Calu3 (cell line): ENCODE data around the gene MAP3K2. TPM values are rescaled to one million over a fixed set of nuclear protein-coding genes. Genes with fewer than 3 reads are reported as not detected.

Experiments
- BruUV-seq: library from RNA; stranded (reverse); fragments of 400-500 nt; replicated peaks from 2 replicates; lab custom pipeline; 2021; lab: Mats Ljungman, UMichigan
- CTCF ChIA-PET: fragments of 300-600 bp; sonication (Branson Sonifier 250); formaldehyde crosslinking; loops from one replicate; lab custom pipeline; 2022; ENCODE audit warnings: antibody characterized with exemption; lab: Charles Lee
- DNase-seq: peaks from one replicate; pipeline ENCODE4 v3.0.0; 2022
- H3K27ac Mint-ChIP-seq: one replicate; pipeline ENCODE4 v1.8.0; 2022; ENCODE audit warnings: mixed read lengths; ENCODE audit not compliant: unreplicated experiment
- H3K27me3 Mint-ChIP-seq: one replicate; pipeline ENCODE4 v1.8.0; 2022; ENCODE audit warnings: mixed read lengths; ENCODE audit not compliant: unreplicated experiment
- H3K36me3 Mint-ChIP-seq: one replicate; pipeline ENCODE4 v1.8.0; 2022; ENCODE audit warnings: mild to moderate bottlenecking, moderate library complexity, mixed read lengths; ENCODE audit not compliant: insufficient read depth, unreplicated experiment
- H3K4me1 Mint-ChIP-seq: one replicate; pipeline ENCODE4 v1.8.0; 2022; ENCODE audit warnings: mild to moderate bottlenecking, low read depth, mixed read lengths; ENCODE audit not compliant: unreplicated experiment
- H3K4me3 Mint-ChIP-seq: one replicate; pipeline ENCODE4 v1.8.0; 2022; ENCODE audit warnings: mild to moderate bottlenecking, low read depth, moderate library complexity, mixed read lengths; ENCODE audit not compliant: unreplicated experiment
- H3K9me3 Mint-ChIP-seq: one replicate; pipeline ENCODE4 v1.8.0; 2022; ENCODE audit warnings: low read depth, mixed read lengths; ENCODE audit not compliant: unreplicated experiment
- CTCF ChIP-seq: fragments of 200-600 bp; IDR thresholded peaks from one replicate; pipeline ENCODE4 v1.8.0; 2022; ENCODE audit warnings: antibody characterized with exemption; ENCODE audit not compliant: unreplicated experiment
- intact Hi-C: fragments of 100-400 bp; cut with micrococcal nuclease; formaldehyde crosslinking; loops from one replicate; pipeline ENCODE4 v1.10.0; 2022; ENCODE audit not compliant: unreplicated experiment
- total RNA-seq: library from RNA; stranded (reverse); gene quantifications from 2 replicates; pipeline ENCODE4 v1.2.3, GENCODE V29; 2022

Gene MAP3K2
- total RNA-seq, 1 experiment from 2014 or later, result 60.9 TPM

GRCh38 chr2:127406454-127406853 is 18.7 kb upstream of the MAP3K2 start:
- DNase-seq, result no peak

GRCh38 chr2:127405255-127405610 is 17.5 kb upstream of the MAP3K2 start:
- Mint-ChIP-seq H3K36me3 (peaks cover 25% of the 10 kb centered on the region), H3K27ac (no peak overlapping the region), H3K27me3 (no peaks in the 10 kb centered on the region), H3K4me3 (no peak overlapping the region), H3K4me1 (peaks cover 33% of the 10 kb centered on the region), H3K9me3 (no peaks in the 10 kb centered on the region)
- intact Hi-C loops, result no loop called here
- no peak for TF ChIP-seq CTCF
- no peak for DNase-seq
- BruUV-seq, result no TSS peak
- CTCF ChIA-PET, result no interaction called here

More at GRCh38 chr2:127406454-127406853, 18.7 kb upstream of the MAP3K2 start:
- Mint-ChIP-seq H3K27ac (no peak overlapping the region), H3K36me3 (peaks cover 25% of the 10 kb centered on the region), H3K4me3 (no peak overlapping the region), H3K9me3 (no peaks in the 10 kb centered on the region), H3K27me3 (no peaks in the 10 kb centered on the region), H3K4me1 (peaks cover 35% of the 10 kb centered on the region)
- BruUV-seq, result TSS peak; percentile 47
- intact Hi-C loops, result no loop called here
- no peak for TF ChIP-seq CTCF
- CTCF ChIA-PET, result no interaction called here

- H3K9me3 Mint-ChIP-seq, result no peaks in the 10 kb centered on the region
- BruUV-seq, result no TSS peak
- DNase-seq, result no peak
- H3K36me3 Mint-ChIP-seq, result peaks cover 25% of the 10 kb centered on the region
- intact Hi-C loops, result no loop called here
- no peak for TF ChIP-seq CTCF
- no peak overlapping the region for H3K4me3 Mint-ChIP-seq
- CTCF ChIA-PET, result no interaction called here
- no peaks in the 10 kb centered on the region for H3K27me3 Mint-ChIP-seq
- H3K4me1 Mint-ChIP-seq, result peaks cover 34% of the 10 kb centered on the region
- no peak overlapping the region for H3K27ac Mint-ChIP-seq
Measured at GRCh38 chr2:127404466-127405254, 16.9 kb upstream of the MAP3K2 start.

GRCh38 chr2:127403460-127403859 is 15.7 kb upstream of the MAP3K2 start:
- no peak overlapping the region for H3K27ac Mint-ChIP-seq
- CTCF ChIA-PET, result no interaction called here
- TF ChIP-seq CTCF, result no peak
- BruUV-seq, result no TSS peak
- no peaks in the 10 kb centered on the region for H3K9me3 Mint-ChIP-seq
- peaks cover 44% of the 10 kb centered on the region for H3K4me1 Mint-ChIP-seq
- DNase-seq, result no peak
- no peaks in the 10 kb centered on the region for H3K27me3 Mint-ChIP-seq
- no peak overlapping the region for H3K4me3 Mint-ChIP-seq
- intact Hi-C loops, result no loop called here
- H3K36me3 Mint-ChIP-seq, result peaks cover 22% of the 10 kb centered on the region
